ENCODE data around the gene UPF1. TPM values are rescaled to one million over a fixed set of nuclear protein-coding genes. Genes with fewer than 3 reads are reported as not detected.

The UPF1 gene
- polyA plus RNA-seq, 1 of the 3 experiments (the other 2 are of a cell fraction), result 33.3 TPM

DNA sequence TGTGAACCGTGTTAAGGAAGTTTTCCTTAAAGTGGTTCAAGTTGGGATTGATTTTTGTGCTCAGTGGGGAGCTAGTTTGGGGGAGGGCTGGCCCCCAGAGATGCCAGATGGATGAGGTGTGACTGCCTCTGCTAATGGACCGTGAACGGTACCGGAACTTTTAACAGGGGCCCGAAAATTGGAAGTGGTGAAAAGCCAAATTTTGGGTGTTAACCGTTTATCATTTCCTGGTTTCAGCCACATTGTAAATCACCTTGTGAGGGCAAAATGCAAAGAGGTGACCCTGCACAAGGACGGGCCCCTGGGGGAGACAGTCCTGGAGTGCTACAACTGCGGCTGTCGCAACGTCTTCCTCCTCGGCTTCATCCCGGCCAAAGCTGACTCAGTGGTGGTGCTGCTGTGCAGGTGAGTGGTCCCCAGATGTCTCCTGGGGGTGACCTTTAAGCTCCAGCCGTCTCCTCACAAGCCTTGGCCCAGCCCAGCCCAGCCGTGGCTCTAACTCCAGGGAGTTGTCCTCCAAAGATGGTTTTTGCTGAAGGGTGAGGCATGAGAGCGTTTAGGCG lies 18.2 kb downstream of the UPF1 start:
- Histone ChIP-seq H2AFZ (ENCODE audit: low read depth) (no peak overlapping the region), H3K4me2 (peak overlapping the region; percentile 67; the same call in 1 of the 2 replicates), H3K9ac (no peak overlapping the region), H3K36me3 (replicated peaks in 1 of 2; ENCODE audit: control insufficient read depth in 1 of 2, insufficient read depth in 2 of 2, low read length in 1 of 2) (peaks cover 31 to 50% of the 10 kb centered on the region in 2 experiments), H3F3A (replicated peaks; ENCODE audit: insufficient read depth) (peaks cover 12% of the 10 kb centered on the region), H4K20me1 (ENCODE audit: insufficient read depth) (peaks cover 66% of the 10 kb centered on the region), H3K27ac (ENCODE audit: low read depth in 2 of 2, low read length in 1 of 2) (peak overlapping the region in 1 of 2 experiments; percentile 98; a peak in 3 of 4 replicates), H3K9me3 (no peaks in the 10 kb centered on the region), H3K4me3 (ENCODE audit: low read depth in 2 of 2, low read length in 1 of 2) (no peak overlapping the region), H3K27me3 (ENCODE audit: insufficient read depth) (no peaks in the 10 kb centered on the region), H3K79me2 (ENCODE audit: insufficient read depth) (peaks cover 71% of the 10 kb centered on the region), H3K4me1 (ENCODE audit: control insufficient read depth in 1 of 2, insufficient read depth in 2 of 2, low read depth in 1 of 2, low read length in 1 of 2) (peaks cover 24 to 69% of the 10 kb centered on the region in 2 experiments), H3K9me2 (no peaks in the 10 kb centered on the region)
- no peak for DNase-seq
- ChIA-PET CTCF (interaction anchor here (1.3 to 16.0 kb wide), 7 partner anchors 13 to 258 kb away, joined by 3 to 234 read pairs (median 18); partner anchors contain the start of genes CERS1, REX1BD and UPF1), POLR2A (interaction anchor here (0.7 to 1.1 kb wide), 2 partner anchors 259 to 260 kb away, joined by 3 read pairs; no protein-coding TSS in a partner anchor)
- WGBS (ENCODE audit: low lambda C conversion rate), result 91% methylated on average over 15 of the region's 16 CpGs
- TF ChIP-seq FOXJ3 (CRISPR knock-in tag; IDR thresholded peaks at IDR 0.05) (no peak), IRF3 (IDR thresholded peaks at IDR 0.05; ENCODE audit: low read depth, low read length) (no peak), RCOR1 (IDR thresholded peaks at IDR 0.05; ENCODE audit: low read length) (no peak), RAD21 (IDR thresholded peaks at IDR 0.05; ENCODE audit: low read length) (no peak), GABPA (IDR thresholded peaks at IDR 0.05; ENCODE audit: low read depth) (no peak), REST (IDR thresholded peaks at IDR 0.05; ENCODE audit: low read depth, low read length) (no peak), SIN3A (IDR thresholded peaks at IDR 0.05; ENCODE audit: borderline replicate concordance, low read depth, low read length) (no peak), FOXM1 (IDR thresholded peaks at IDR 0.05; ENCODE audit: low read depth) (no peak), RFX5 (IDR thresholded peaks at IDR 0.05; ENCODE audit: low read length) (no peak)
- TF ChIP-seq, protein P1, sequence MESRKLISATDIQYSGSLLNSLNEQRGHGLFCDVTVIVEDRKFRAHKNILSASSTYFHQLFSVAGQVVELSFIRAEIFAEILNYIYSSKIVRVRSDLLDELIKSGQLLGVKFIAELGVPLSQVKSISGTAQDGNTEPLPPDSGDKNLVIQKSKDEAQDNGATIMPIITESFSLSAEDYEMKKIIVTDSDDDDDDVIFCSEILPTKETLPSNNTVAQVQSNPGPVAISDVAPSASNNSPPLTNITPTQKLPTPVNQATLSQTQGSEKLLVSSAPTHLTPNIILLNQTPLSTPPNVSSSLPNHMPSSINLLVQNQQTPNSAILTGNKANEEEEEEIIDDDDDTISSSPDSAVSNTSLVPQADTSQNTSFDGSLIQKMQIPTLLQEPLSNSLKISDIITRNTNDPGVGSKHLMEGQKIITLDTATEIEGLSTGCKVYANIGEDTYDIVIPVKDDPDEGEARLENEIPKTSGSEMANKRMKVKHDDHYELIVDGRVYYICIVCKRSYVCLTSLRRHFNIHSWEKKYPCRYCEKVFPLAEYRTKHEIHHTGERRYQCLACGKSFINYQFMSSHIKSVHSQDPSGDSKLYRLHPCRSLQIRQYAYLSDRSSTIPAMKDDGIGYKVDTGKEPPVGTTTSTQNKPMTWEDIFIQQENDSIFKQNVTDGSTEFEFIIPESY (IDR thresholded peaks at IDR 0.05; ENCODE audit: borderline replicate concordance, low read depth), result no peak
- TF ChIP-seq, protein P2, sequence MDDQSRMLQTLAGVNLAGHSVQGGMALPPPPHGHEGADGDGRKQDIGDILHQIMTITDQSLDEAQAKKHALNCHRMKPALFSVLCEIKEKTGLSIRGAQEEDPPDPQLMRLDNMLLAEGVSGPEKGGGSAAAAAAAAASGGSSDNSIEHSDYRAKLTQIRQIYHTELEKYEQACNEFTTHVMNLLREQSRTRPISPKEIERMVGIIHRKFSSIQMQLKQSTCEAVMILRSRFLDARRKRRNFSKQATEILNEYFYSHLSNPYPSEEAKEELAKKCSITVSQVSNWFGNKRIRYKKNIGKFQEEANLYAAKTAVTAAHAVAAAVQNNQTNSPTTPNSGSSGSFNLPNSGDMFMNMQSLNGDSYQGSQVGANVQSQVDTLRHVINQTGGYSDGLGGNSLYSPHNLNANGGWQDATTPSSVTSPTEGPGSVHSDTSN (IDR thresholded peaks at IDR 0.05), result no peak

Data from SK-N-SH (cell line).